Hematopoietic multipotent progenitor cell treated with erythropoietin and hydrocortisone succinate and interleukin-3 and kit ligand, for 8 days (in vitro differentiated cells): ENCODE data around the gene ZMIZ1.
"Not testable (repeated sequence)": the region's sequence is repeated elsewhere in the genome, so short reads cannot be mapped to it uniquely, and the experiment has no call there.

Source experiments
- DNase-seq: peaks from one replicate; pipeline ENCODE4 v3.0.0-alpha.2; 2015

ZMIZ1 gene

DNA sequence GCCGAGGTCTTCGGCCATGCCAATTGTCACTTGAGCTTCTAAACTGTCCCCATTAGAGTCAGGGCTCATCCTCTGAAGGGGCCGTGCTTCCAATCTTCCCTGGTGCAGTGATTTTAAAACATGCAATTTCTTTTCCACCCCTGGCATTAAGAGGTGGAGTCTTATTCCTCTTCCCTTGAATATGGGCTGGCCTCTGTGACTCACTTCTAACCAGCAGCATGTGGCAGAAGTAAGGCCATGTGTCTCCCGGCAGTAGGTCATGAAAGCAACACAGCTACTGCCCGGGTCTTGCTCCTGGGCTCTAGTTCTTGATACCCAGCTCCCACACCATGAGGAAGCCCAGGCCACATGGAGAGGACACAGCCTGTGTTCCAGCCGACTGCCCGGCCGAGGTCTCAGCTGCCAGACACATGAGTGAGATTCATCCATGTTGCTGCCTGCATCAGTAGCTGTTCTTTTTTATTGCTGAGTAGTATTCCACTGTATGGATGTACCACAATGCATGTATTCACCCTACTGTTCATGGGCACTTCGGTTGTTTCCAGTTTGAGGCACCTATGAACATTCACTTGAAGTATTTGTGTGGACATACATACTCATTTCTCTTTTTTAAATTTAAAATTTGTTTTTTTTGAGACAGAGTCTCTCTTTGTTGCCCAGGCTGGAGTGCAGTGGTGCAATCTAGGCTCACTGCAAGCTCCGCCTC lies 264.0 kb downstream of the ZMIZ1 start:
- DNase-seq = not testable (repeated sequence)

DNA sequence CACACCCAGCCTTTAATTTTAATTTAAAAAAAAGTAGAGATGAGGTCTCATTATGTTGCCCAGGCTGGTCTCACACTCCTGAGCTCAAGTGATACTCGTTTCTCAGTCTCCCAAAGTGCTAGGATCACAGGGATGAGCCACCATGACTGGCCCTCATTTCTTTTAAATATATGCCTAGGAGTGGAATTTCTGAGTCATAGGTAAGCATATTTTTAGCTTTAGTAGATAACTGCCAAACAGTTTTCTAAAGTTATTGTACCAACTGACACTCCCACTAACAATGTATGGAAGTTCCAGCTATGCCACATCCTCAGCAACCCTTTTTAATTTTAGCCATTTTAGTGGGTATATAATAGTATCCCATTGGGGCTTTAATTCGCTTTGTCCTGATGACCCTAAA lies 264.7 kb downstream of the ZMIZ1 start:
- no peak for DNase-seq

DNA sequence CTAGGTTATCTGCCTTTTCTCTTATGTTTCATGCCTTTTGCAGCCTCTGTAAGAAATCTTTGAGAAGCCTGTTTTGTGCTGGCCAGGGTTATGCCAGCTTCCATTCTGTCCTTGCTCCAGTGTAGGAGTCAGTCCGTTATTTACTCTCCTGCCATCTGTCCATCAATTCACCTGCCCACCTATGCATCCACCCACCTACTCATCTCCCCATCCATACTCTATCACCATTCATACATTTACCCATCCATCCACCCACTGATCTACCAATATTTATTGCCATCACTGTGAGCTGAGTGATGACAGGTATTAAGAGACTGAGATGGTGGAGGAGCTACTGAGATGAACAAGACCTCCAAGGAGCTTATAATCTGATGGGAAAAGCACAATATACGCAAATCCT lies 265.8 kb downstream of the ZMIZ1 start:
- DNase-seq = no peak

DNA sequence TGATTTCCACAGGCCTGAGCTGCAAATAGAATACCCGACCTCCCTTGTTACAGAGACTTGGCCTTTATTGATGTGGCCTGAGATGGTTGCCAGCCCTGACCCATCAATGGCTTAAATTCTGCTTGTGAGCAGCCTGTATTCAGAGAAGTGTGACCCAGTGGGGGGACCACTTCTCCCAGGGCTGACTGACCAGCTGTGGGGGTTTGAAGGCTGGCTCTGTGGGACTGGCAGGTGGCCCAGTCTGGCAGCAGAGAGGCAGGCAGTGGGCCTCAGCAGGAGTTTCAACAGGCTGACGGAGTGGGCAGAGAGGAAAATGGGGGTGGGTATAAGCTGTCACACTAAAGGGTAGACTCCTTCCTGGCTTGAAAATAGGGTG lies 266.3 kb downstream of the ZMIZ1 start:
- DNase-seq = no peak

DNA sequence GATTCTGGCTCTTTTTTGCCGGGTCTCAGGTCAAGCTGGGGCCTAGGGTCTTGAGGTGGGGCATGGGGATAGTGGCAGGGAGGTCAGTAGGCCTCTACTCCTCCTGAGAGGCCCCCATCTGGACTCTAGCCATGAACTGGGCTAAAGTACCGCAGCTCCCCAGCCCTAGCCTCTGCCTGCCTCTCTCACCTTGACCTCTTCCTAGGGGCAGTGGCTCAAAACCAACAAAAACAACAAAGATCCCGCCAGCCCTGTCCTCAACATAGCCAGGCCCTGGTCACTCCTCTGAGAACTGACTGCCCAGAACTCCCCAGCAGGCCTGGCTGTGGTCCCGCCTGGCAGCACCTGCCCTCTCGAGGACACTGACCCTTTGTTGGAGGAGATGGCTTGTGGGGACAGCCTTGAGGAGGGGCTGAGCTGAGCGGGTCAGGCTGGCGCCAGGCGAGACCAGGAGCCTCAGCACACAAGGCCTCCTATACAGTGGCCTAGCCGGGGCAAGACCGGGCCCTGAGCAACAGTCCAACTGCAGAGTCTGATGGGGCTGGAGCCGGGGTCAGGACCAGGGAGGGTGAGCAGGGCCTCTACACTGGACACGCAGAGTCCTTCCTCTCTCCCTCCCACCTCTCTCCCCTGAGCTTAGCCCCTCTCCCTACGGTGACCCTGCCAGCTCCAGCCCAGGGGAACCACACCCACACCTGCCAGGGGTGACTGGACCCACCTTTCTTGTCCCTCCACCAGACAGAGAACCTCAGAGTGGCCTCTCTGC lies 266.9 kb downstream of the ZMIZ1 start:
- no peak for DNase-seq

DNA sequence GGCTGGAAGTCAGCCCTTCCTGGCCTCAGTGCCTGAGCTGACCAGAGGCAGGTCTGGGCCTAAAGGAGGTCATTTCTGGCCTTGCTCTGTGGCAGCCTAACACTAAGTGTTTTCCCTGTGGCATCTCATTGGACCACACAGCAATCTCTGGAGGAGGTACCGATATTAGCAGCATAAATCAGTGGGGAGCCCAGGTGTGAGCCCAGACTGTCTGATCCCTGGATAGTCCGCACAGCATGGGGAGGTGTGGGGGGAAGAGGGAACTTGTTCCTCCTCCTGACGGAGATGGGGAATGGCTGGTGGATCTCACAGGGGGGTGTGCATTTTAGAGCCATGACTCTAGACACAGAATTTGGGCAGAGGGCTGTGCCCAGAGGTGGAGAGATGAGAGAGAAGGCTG lies 267.5 kb downstream of the ZMIZ1 start:
- no peak for DNase-seq

DNA sequence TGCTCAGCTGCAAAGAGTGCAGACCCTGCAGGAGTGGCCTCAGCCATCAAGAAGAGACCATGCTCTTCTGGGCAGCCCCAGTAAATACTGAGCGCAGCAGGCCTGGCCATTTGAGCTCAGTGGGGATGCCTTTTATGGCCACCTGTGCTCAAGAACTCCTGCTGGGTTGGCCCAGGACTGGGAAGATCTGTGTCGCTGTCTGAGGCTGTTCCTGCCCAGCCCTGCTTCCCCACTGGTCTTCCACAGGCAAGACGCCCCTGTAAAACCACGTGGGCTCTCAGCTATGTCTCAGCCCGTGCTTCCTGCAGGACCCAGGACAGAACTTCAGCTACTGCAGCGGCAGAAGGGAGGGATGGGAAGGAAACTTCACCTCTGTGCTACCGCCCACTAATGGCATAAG lies 268.0 kb downstream of the ZMIZ1 start:
- DNase-seq = no peak

DNA sequence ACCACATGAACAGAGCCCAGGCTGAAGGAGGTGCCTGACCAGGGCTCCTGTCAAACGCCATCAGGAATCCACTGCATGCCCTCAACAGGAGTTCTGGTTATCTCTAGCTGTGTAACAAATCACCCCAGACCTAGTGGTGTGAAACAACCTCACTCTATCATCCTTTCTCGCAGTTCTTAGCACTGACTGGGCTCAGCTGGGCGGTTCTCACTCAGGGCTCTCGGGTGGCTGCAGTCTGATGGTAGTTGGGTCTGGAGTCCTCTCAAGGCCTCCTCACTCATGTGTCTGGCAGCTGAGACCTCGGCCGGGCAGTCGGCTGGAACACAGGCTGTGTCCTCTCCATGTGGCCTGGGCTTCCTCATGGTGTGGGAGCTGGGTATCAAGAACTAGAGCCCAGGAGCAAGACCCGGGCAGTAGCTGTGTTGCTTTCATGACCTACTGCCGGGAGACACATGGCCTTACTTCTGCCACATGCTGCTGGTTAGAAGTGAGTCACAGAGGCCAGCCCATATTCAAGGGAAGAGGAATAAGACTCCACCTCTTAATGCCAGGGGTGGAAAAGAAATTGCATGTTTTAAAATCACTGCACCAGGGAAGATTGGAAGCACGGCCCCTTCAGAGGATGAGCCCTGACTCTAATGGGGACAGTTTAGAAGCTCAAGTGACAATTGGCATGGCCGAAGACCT lies 269.2 kb downstream of the ZMIZ1 start:
- not testable (repeated sequence) for DNase-seq

DNA sequence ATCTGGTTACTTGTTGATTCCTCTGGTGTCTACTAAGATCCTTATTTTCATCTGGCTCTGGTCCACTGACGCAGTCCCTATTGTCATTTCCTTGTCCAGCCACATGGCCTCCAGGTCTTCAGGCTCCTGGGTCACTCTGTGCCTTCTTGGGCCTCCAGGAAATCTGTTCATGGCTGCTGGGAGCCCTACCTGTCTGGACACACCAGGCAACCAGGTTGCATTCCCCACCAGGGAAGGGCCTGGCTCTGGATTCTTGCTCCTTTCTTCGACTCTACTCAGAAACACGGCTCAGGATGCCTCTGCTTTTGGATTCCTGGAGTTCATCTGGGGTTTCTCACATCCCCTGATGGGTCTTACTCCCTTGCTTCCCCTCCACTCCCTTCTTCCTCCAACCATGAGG lies 270.5 kb downstream of the ZMIZ1 start:
- DNase-seq = no peak

DNA sequence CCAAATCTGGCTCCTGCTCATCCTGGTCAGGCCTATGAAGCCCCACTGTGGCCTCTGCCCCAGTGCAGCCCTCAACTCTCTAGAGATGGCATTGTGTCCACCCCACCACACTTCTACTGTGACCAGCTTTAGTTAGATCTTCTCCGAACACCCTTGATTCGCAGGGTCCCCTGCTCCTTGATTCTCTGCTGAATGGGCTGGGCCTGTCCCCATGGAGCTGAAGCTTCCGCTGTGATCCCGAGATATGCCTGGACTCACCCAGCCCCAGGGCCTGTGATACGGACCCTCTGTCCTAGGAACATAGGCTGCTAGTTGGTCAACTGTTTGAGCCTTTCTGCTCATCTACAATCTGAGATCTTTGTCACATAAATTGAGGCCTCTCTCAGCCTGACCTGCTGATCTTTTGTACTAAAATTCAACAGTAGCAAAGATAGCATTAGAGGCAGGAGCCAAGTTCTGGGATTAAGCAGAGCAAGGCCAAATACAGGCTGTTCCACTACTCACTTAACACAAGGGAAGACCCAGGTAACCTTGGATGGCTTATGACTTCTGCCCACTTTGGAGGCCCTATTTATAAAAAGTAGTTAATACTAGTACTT lies 272.0 kb downstream of the ZMIZ1 start:
- DNase-seq = no peak

DNA sequence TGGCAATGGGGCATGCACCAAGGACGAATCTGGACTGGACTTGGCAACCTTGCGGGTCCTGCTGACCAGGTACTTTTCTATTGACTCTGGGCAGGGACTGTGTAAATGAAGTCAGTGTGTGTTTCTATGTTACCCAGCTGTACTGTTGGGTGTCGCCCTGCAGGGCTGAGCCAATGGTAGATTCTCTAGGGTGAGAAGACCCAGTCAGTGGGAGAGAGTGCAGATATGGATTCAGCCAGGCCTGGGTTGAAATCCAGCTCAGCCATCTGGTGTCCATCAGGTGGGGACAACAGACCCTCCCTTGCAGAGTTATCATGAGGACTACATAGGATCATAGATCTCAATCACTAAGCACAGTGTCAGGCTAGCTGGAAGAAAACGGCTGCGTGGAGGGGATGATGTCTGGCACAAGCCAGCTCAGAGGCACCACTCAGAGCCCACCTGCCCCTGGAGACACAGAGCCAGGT lies 273.6 kb downstream of the ZMIZ1 start:
- DNase-seq = no peak

DNA sequence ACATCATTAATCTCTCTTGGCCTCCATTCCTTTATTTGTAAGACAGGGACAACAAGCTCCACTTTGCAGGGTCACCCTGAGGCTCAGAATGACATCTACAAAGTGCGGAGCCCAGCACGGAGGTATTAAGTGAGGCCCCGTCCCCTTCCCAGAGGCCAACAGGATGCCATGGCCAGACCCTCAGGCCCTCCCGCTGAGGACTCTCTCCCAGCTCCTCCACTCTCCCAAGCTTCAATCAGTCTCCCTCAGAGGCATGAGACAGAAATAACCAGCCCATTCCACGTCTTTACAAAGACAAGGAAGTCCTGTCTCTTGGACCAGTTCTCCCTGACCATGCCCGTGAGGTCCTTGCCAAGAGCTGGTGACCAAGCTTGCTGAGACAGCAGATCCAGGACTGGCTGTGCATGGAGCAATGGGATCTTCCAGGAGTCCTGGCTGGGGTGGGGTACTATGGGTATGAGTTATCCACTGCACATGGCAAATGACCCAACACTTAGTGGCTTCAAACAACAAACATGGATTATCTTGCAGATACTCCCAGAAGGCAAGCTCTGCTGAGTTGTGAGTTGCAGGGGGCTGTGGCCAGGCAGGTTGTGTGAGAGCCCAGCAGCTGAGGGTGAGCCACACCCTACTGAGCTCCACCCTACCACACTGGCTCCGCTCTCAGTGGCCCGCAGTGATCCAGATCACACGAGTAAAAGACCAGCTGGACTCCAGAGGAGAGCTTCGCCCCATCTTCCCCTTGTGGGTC lies 274.2 kb downstream of the ZMIZ1 start:
- DNase-seq = peak; percentile 49

DNA sequence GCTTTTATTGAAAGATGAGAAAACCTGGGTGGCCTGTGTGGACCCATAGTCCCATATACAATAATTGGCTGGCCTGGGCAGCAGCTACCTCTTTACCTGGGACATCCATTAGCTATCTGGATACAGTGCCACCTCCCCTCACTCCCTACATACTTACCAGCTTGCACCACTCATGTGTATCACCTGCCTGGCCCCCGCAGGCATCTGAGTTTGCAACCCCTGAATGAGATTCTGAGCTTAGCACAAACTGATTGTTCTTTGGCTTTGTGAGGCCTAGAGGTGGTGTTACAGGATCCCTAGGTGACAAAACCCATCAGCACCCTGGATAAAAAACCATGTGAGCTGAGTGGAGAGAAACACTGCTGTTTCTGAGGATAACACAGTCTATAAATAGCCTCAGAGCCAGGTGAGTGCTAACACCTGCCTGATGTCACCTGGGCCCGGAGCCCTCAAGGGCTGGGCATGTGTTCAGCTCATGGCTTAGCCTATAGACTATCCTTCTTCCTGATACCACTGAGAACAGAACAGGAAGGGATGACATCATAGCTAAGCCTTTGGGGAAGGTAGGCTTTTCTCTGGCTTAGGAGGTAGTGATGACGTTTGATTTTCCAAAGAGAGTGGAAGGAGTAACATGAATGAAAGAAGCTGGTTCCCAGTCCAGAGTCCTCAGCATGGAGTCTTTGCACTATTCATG lies 275.9 kb downstream of the ZMIZ1 start:
- DNase-seq = no peak

DNA sequence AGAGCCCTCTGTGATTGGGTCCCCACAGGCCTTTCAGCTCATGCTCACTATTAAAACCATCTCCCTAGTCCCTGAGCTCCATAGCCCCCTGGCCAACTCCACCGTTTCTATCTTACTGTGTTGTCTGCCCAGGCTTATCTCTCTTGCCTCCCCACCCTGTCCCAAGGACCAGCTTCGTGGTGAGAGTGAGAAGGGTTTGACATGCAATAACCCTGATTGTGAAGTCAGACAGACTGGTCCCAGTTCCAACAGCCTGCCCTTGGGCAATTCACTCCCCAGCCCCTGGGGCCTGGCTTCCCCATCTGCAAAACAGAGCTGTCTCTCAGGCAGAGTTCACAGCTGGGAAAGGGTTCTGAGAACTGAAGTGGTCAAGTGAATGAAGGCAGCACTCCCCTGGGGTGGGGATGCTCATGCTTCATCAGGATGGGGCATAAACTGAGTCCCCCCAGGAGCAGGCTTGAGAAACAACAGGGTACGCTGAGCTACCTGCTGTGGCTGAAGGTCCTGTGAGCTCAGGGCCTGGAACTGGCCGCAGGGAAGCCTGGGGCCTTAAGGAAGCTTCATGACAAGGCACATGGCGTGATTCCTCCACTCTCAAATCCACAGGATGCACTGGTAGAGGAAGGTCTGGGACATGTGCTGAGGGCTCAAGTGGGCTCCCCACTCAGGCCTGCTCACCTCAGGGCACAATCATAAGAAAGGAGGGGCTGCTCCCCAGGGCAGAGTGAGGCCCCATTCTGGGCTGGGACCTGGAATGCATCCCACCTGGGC lies 276.7 kb downstream of the ZMIZ1 start:
- peak; percentile 64 for DNase-seq

DNA sequence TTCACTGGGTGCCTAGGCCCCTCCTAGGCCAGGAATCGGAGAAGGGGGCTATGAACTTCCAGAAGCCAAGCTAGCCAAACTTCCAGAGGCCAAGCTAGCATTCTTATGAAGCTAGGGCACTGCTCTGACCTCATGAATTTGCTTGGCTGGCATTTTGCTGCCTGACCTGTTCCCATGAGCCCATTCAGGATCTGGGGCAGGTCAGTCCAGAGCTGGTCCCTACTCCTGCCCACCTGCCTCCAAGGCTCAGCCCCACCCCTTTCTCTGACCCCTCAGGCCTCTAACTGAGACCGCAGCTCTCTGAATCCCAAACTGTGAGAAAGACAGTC lies 277.2 kb downstream of the ZMIZ1 start:
- no peak for DNase-seq

DNA sequence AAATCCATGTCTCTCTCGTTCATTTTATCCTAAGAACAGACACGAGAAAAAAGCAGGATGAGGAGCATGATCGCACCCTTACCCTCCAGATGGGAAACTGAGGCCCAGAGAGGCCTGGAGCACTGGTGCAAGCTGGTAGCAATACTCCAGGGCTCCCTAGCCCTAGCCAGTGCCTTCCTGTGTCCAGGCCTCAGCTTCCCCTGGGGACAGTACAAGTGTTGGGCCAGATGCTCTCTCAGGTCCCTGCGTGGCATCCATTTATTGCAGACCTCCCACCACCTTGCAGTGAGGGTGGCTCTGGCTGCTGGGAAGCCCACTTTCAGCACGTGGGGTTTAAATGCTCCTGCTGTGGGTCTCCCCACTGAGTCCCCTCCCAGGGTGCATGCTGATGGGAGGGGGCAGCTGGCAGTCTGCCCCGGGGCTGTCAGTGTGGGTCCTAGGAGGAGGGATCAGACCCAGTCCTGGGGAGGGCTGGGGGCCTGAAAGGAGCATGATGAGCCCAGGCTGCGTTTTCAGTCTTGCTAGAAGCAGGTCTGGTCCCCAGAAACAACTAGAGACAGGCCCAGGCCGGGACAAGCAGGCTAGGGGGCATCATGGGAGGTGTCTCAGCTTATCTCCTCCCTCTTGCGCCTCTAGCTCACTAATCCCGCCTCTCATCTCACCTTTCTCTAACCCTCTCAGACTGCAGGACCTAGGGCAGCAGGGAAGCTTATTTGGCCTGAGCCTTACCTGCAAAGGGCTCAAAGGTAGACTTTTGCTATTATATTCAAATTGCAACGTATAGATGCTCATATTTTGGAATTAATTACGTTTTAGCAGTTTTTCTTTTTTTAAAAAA lies 277.8 kb downstream of the ZMIZ1 start:
- no peak for DNase-seq

DNA sequence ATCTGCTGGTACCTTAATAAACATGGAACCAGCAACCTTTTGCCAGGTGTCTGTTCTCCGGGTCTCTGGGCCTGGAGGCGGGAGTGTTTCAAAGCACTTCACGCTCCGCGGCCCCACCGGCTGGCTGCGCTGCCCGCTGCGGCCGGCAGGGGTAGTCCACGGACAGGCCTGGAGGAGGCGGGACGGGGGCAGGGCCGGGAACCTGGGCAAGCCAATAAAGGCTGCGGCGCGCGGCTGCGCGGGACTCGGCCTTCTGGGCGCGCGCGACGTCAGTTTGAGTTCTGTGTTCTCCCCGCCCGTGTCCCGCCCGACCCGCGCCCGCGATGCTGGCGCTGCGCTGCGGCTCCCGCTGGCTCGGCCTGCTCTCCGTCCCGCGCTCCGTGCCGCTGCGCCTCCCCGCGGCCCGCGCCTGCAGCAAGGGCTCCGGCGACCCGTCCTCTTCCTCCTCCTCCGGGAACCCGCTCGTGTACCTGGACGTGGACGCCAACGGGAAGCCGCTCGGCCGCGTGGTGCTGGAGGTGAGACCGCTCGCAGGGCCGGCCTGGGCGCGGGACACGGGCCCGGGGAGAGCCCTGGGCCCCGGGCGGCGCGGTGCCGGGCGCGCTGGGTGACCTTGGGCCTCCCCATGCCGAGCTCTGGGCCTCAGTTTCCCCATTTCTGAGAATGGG lies 278.6 kb downstream of the ZMIZ1 start, which contains the start of gene PPIF:
Gene PPIF, plus strand, starts transcription at position 244 of the 668 bp plus-strand sequence. Its CDS starts 80 bp downstream, at position 324.
- peak; percentile 92 for DNase-seq

DNA sequence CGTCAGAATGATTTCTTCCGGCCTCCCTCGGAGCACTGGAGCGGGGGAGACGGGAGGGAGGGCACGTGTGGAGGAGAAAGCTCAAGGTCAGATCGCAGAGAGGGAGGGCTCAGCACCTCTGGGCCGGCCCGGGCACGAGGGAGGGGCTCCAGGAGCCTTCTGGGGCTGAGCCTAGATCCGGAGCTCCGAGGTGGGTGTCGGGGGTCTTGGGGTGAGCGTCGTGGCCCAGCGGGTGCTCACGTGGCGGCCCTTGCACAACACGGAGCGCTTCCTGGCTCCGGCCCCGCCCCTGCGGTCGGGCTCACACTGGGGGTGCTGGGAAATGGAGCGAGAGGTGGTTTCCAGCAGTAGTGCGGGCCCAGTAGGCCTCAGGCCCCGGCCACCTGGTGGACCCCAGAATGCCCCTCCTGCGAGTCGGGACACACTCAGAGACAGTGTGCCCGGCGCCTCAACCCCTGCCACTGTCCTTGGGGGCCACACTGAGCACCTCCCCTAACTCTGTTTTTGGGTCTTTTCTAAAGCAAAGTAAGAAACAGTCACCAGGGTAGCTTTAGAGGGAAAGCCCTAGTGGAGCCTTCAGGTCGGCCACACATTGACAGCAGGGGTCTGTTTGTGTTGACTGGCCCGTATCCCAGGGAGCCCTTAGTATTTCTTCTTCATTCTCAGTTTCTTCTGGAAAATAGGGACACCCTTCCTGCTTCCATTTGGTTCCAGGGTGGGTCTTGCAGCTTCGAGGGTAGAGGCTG lies 279.3 kb downstream of the ZMIZ1 start:
- DNase-seq = peak; percentile 80

DNA sequence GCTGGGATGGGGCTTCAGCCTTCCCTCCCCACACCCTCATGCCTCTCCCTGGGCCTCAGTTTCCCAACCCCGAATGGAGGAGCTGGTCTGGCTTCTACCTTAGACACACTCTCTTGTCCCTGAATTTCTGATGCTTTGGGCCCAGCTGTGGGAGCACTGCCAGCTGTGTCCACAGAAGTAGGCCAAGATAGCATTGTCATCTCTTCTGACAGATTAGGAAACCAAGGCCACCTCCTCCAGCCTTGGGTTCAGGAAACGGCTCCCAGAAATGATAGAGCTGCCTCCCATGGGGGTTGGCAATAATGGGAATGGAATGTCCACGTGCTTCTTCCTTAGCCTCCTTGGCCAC lies 279.8 kb downstream of the ZMIZ1 start:
- peak; percentile 67 for DNase-seq
